GM23338 (cell line): ENCODE data around the gene UBASH3B. TPM values are rescaled to one million over a fixed set of nuclear protein-coding genes. Genes with fewer than 3 reads are reported as not detected.

ENCODE experiments used
- ATAC-seq: fragments of 200-7000 bp; cut with Tn5 transposase; 3 replicates; pipeline ENCODE4 v1.9.1; 2020
- DNase-seq: peaks from one replicate; pipeline ENCODE4 v3.0.0-alpha.2; 2015; ENCODE audit warnings: low spot score
- H2AFZ ChIP-seq: fragments of 200-600 bp; sonication (generic); 2 replicates; pipeline ENCODE4 v1.8.0; 2016; ENCODE audit warnings: antibody characterized with exemption, mild to moderate bottlenecking, moderate library complexity
- H3F3A ChIP-seq: fragments of 200-600 bp; sonication (generic); replicated peaks from 2 replicates; pipeline ENCODE4 v1.8.0; 2017; ENCODE audit warnings: antibody characterized with exemption, mixed run types, low read depth
- H3K27ac ChIP-seq: fragments of 200-600 bp; sonication (generic); 2 replicates; pipeline ENCODE4 v1.6.1; 2016; ENCODE audit warnings: low read depth
- H3K27me3 ChIP-seq: fragments of 200-600 bp; sonication (generic); 2 replicates; pipeline ENCODE4 v1.8.0; 2016; ENCODE audit warnings: mild to moderate bottlenecking, mixed run types, moderate library complexity; ENCODE audit not compliant: insufficient read depth
- H3K36me3 ChIP-seq: fragments of 200-600 bp; sonication (generic); 2 replicates; pipeline ENCODE4 v1.8.0; 2016; ENCODE audit warnings: mild to moderate bottlenecking; ENCODE audit not compliant: insufficient read depth
- H3K4me1 ChIP-seq: fragments of 200-600 bp; sonication (generic); 2 replicates; pipeline ENCODE4 v1.8.0; 2016; ENCODE audit warnings: mild to moderate bottlenecking, moderate library complexity; ENCODE audit not compliant: insufficient read depth
- H3K4me2 ChIP-seq: fragments of 200-600 bp; sonication (generic); 2 replicates; pipeline ENCODE4 v1.7.1; 2017; ENCODE audit warnings: mixed run types
- H3K4me3 ChIP-seq: fragments of 200-600 bp; sonication (generic); 2 replicates; pipeline ENCODE4 v1.6.1; 2016; ENCODE audit warnings: mixed run types
- H3K79me2 ChIP-seq: fragments of 200-600 bp; sonication (generic); replicated peaks from 2 replicates; pipeline ENCODE4 v1.8.0; 2017; ENCODE audit warnings: mild to moderate bottlenecking; ENCODE audit not compliant: insufficient read depth
- H3K9me2 ChIP-seq: fragments of 200-600 bp; sonication (generic); 2 replicates; pipeline ENCODE4 v1.8.0; 2017; ENCODE audit not compliant: insufficient read depth
- H4K20me1 ChIP-seq: fragments of 200-600 bp; sonication (generic); replicated peaks from 2 replicates; pipeline ENCODE4 v1.8.0; 2017; ENCODE audit warnings: mild to moderate bottlenecking; ENCODE audit not compliant: insufficient read depth
- H3K27ac Mint-ChIP-seq: 2 replicates; pipeline ENCODE4 v1.8.0; 2020; ENCODE audit warnings: inconsistent platforms, mild to moderate bottlenecking, moderate library complexity, mixed read lengths
- H3K27me3 Mint-ChIP-seq: 3 replicates; pipeline ENCODE4 v1.8.0; 2022; ENCODE audit warnings: low read depth, mild to moderate bottlenecking, moderate library complexity, mixed read lengths, inconsistent platforms; ENCODE audit not compliant: insufficient read depth, poor library complexity
- H3K36me3 Mint-ChIP-seq: 3 replicates; pipeline ENCODE4 v1.8.0; 2021; ENCODE audit warnings: low read depth, mild to moderate bottlenecking, inconsistent platforms, moderate library complexity, mixed read lengths
- H3K4me1 Mint-ChIP-seq: 3 replicates; pipeline ENCODE4 v1.8.0; 2020; ENCODE audit warnings: mild to moderate bottlenecking, inconsistent platforms, mixed read lengths
- H3K4me3 Mint-ChIP-seq: 3 replicates; pipeline ENCODE4 v1.8.0; 2021; ENCODE audit warnings: moderate library complexity, mild to moderate bottlenecking, inconsistent platforms, mixed read lengths
- H3K9me3 Mint-ChIP-seq: 3 replicates; pipeline ENCODE4 v1.8.0; 2020; ENCODE audit warnings: moderate library complexity, mild to moderate bottlenecking, inconsistent platforms, mixed read lengths
- CREB1 ChIP-seq: fragments of 250-450 bp; sonication (Bioruptor Pico); IDR thresholded peaks from 2 replicates; pipeline ENCODE4 v1.5.0; 2020; ENCODE audit warnings: low read depth, mild to moderate bottlenecking, moderate library complexity
- EZH2 ChIP-seq: fragments of 200-600 bp; sonication (generic); IDR thresholded peaks from one replicate; pipeline ENCODE4 v1.8.0; 2017; ENCODE audit warnings: antibody characterized with exemption, mild to moderate bottlenecking, low read depth; ENCODE audit not compliant: unreplicated experiment
- EZH2phosphoT487 ChIP-seq: fragments of 200-600 bp; sonication (generic); IDR thresholded peaks from one replicate; pipeline ENCODE4 v1.8.1; 2018; ENCODE audit warnings: antibody characterized with exemption; ENCODE audit not compliant: unreplicated experiment
- JUNB ChIP-seq: IDR thresholded peaks from one replicate; pipeline ENCODE4 v1.6.1; 2016; ENCODE audit warnings: antibody characterized with exemption; ENCODE audit not compliant: unreplicated experiment
- NANOG ChIP-seq: IDR thresholded peaks from 2 replicates; pipeline ENCODE4 v1.6.1; 2016; ENCODE audit warnings: antibody characterized with exemption, borderline replicate concordance
- POLR2AphosphoS5 ChIP-seq: IDR thresholded peaks from 2 replicates; pipeline ENCODE4 v1.6.1; 2016; ENCODE audit warnings: antibody characterized with exemption, low read depth
- STAT1 ChIP-seq: IDR thresholded peaks from one replicate; pipeline ENCODE4 v1.6.1; 2016; ENCODE audit warnings: antibody characterized with exemption; ENCODE audit not compliant: unreplicated experiment
- ZNF114 ChIP-seq: fragments of 250-450 bp; sonication (Bioruptor Pico); IDR thresholded peaks from 2 replicates; pipeline ENCODE4 v1.5.0; 2020; ENCODE audit warnings: mild to moderate bottlenecking, moderate library complexity
- ZNF331 ChIP-seq: fragments of 250-450 bp; sonication (Bioruptor Pico); IDR thresholded peaks from 2 replicates; pipeline ENCODE4 v1.5.0; 2020; ENCODE audit warnings: low read depth, mild to moderate bottlenecking, moderate library complexity
- polyA plus RNA-seq: library from polyadenylated mRNA; unstranded; fragments of >200 nt; fragmentation: Nextera tagmentation; extraction: Ambion mirVana; gene quantifications from 2 replicates; pipeline ENCODE4 v1.2.1, GENCODE V29; 2016
- total RNA-seq: library from RNA; depleted of rRNA; stranded (reverse); fragments of >200 nt; shearing (Covaris generic); gene quantifications from 2 replicates; pipeline ENCODE4 v1.2.3, GENCODE V29; 2014
- TF ChIP-seq, protein P1 (sequence below): IDR thresholded peaks from 2 replicates; pipeline ENCODE4 v1.6.1; 2016; ENCODE audit warnings: antibody characterized with exemption
- TF ChIP-seq, protein P2 (sequence below): IDR thresholded peaks from one replicate; pipeline ENCODE4 v1.6.1; 2018; ENCODE audit warnings: antibody characterized with exemption; ENCODE audit not compliant: unreplicated experiment
- TF ChIP-seq, protein P3 (sequence below): fragments of 250-450 bp; sonication (Bioruptor Pico); IDR thresholded peaks from 2 replicates; pipeline ENCODE4 v1.5.0; 2020; ENCODE audit warnings: mild to moderate bottlenecking, moderate library complexity
- TF ChIP-seq, protein P4 (sequence below), 2 experiments: fragments of 200-600 bp in 1 of 2; sonication (generic) in 1 of 2; conservative IDR thresholded peaks; 2 replicates each; pipeline versions ENCODE4 v1.5.1 to v1.6.1; 2016 to 2017; ENCODE audit warnings: antibody characterized with exemption in 2 of 2, low read depth in 2 of 2, mild to moderate bottlenecking in 2 of 2, moderate library complexity in 1 of 2

Gene UBASH3B
- total and polyA plus RNA-seq, 2 experiments from 2014 or later: 2.1 to 12.0 TPM

DNA sequence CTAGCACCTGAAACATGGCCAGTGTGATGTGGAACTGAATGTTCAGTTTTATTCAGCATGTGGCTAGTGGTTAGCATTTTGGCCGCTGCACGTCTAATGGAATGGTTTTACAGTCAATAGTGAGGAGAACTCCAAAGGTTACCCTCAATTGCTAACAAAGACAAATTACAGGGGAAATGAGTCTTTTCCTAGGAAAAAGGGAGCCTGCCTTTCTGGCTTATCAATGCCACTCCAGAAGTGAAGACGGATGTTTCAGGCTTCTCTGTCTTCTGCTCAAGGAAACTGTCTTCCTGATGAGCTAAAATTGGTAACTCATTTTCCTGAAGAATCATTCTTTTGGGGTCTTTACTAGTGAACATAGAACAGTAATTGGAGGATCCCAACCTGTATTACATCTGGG lies 98.5 kb downstream of the UBASH3B start:
- no peaks in the 10 kb centered on the region for H3K36me3 Mint-ChIP-seq
- Histone ChIP-seq H3K36me3 (no peaks in the 10 kb centered on the region), H3K79me2 (no peaks in the 10 kb centered on the region), H3K27ac (no peak overlapping the region), H3K4me1 (no peaks in the 10 kb centered on the region), H3F3A (no peaks in the 10 kb centered on the region), H3K9me2 (no peaks in the 10 kb centered on the region), H3K4me3 (no peak overlapping the region), H3K4me2 (no peak overlapping the region), H2AFZ (no peak overlapping the region), H3K27me3 (no peaks in the 10 kb centered on the region), H4K20me1 (no peaks in the 10 kb centered on the region; the same call in 1 of the 2 replicates)
- no peak overlapping the region for H3K27ac Mint-ChIP-seq
- DNase-seq (no peak), ATAC-seq (no peak)
- H3K27me3 Mint-ChIP-seq: peaks cover 5% of the 10 kb centered on the region
- TF ChIP-seq, protein P1, sequence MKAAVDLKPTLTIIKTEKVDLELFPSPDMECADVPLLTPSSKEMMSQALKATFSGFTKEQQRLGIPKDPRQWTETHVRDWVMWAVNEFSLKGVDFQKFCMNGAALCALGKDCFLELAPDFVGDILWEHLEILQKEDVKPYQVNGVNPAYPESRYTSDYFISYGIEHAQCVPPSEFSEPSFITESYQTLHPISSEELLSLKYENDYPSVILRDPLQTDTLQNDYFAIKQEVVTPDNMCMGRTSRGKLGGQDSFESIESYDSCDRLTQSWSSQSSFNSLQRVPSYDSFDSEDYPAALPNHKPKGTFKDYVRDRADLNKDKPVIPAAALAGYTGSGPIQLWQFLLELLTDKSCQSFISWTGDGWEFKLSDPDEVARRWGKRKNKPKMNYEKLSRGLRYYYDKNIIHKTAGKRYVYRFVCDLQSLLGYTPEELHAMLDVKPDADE: no peak
- TF ChIP-seq, protein P2, sequence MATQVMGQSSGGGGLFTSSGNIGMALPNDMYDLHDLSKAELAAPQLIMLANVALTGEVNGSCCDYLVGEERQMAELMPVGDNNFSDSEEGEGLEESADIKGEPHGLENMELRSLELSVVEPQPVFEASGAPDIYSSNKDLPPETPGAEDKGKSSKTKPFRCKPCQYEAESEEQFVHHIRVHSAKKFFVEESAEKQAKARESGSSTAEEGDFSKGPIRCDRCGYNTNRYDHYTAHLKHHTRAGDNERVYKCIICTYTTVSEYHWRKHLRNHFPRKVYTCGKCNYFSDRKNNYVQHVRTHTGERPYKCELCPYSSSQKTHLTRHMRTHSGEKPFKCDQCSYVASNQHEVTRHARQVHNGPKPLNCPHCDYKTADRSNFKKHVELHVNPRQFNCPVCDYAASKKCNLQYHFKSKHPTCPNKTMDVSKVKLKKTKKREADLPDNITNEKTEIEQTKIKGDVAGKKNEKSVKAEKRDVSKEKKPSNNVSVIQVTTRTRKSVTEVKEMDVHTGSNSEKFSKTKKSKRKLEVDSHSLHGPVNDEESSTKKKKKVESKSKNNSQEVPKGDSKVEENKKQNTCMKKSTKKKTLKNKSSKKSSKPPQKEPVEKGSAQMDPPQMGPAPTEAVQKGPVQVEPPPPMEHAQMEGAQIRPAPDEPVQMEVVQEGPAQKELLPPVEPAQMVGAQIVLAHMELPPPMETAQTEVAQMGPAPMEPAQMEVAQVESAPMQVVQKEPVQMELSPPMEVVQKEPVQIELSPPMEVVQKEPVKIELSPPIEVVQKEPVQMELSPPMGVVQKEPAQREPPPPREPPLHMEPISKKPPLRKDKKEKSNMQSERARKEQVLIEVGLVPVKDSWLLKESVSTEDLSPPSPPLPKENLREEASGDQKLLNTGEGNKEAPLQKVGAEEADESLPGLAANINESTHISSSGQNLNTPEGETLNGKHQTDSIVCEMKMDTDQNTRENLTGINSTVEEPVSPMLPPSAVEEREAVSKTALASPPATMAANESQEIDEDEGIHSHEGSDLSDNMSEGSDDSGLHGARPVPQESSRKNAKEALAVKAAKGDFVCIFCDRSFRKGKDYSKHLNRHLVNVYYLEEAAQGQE: no peak
- TF ChIP-seq NANOG (no peak), EZH2phosphoT487 (no peak), POLR2AphosphoS5 (no peak), ZNF331 (CRISPR knock-in tag) (no peak), JUNB (no peak), ZNF114 (CRISPR knock-in tag) (no peak), EZH2 (no peak), STAT1 (no peak), CREB1 (CRISPR knock-in tag) (no peak)
- TF ChIP-seq, protein P3, sequence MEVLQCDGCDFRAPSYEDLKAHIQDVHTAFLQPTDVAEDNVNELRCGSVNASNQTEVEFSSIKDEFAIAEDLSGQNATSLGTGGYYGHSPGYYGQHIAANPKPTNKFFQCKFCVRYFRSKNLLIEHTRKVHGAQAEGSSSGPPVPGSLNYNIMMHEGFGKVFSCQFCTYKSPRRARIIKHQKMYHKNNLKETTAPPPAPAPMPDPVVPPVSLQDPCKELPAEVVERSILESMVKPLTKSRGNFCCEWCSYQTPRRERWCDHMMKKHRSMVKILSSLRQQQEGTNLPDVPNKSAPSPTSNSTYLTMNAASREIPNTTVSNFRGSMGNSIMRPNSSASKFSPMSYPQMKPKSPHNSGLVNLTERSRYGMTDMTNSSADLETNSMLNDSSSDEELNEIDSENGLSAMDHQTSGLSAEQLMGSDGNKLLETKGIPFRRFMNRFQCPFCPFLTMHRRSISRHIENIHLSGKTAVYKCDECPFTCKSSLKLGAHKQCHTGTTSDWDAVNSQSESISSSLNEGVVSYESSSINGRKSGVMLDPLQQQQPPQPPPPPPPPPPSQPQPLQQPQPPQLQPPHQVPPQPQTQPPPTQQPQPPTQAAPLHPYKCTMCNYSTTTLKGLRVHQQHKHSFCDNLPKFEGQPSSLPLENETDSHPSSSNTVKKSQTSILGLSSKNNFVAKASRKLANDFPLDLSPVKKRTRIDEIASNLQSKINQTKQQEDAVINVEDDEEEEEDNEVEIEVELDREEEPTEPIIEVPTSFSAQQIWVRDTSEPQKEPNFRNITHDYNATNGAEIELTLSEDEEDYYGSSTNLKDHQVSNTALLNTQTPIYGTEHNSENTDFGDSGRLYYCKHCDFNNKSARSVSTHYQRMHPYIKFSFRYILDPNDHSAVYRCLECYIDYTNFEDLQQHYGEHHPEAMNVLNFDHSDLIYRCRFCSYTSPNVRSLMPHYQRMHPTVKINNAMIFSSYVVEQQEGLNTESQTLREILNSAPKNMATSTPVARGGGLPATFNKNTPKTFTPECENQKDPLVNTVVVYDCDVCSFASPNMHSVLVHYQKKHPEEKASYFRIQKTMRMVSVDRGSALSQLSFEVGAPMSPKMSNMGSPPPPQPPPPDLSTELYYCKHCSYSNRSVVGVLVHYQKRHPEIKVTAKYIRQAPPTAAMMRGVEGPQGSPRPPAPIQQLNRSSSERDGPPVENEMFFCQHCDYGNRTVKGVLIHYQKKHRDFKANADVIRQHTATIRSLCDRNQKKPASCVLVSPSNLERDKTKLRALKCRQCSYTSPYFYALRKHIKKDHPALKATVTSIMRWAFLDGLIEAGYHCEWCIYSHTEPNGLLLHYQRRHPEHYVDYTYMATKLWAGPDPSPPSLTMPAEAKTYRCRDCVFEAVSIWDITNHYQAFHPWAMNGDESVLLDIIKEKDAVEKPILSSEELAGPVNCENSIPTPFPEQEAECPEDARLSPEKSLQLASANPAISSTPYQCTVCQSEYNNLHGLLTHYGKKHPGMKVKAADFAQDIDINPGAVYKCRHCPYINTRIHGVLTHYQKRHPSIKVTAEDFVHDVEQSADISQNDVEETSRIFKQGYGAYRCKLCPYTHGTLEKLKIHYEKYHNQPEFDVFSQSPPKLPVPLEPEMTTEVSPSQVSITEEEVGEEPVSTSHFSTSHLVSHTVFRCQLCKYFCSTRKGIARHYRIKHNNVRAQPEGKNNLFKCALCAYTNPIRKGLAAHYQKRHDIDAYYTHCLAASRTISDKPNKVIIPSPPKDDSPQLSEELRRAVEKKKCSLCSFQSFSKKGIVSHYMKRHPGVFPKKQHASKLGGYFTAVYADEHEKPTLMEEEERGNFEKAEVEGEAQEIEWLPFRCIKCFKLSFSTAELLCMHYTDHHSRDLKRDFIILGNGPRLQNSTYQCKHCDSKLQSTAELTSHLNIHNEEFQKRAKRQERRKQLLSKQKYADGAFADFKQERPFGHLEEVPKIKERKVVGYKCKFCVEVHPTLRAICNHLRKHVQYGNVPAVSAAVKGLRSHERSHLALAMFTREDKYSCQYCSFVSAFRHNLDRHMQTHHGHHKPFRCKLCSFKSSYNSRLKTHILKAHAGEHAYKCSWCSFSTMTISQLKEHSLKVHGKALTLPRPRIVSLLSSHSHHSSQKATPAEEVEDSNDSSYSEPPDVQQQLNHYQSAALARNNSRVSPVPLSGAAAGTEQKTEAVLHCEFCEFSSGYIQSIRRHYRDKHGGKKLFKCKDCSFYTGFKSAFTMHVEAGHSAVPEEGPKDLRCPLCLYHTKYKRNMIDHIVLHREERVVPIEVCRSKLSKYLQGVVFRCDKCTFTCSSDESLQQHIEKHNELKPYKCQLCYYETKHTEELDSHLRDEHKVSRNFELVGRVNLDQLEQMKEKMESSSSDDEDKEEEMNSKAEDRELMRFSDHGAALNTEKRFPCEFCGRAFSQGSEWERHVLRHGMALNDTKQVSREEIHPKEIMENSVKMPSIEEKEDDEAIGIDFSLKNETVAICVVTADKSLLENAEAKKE: no peak
- TF ChIP-seq, protein P4, sequence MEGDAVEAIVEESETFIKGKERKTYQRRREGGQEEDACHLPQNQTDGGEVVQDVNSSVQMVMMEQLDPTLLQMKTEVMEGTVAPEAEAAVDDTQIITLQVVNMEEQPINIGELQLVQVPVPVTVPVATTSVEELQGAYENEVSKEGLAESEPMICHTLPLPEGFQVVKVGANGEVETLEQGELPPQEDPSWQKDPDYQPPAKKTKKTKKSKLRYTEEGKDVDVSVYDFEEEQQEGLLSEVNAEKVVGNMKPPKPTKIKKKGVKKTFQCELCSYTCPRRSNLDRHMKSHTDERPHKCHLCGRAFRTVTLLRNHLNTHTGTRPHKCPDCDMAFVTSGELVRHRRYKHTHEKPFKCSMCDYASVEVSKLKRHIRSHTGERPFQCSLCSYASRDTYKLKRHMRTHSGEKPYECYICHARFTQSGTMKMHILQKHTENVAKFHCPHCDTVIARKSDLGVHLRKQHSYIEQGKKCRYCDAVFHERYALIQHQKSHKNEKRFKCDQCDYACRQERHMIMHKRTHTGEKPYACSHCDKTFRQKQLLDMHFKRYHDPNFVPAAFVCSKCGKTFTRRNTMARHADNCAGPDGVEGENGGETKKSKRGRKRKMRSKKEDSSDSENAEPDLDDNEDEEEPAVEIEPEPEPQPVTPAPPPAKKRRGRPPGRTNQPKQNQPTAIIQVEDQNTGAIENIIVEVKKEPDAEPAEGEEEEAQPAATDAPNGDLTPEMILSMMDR (conservative IDR thresholded peaks at IDR 0.05; ENCODE audit: low read depth in 2 of 2): no peak
- H3K9me3 Mint-ChIP-seq: no peaks in the 10 kb centered on the region
- peaks cover 6% of the 10 kb centered on the region for H3K4me1 Mint-ChIP-seq
- H3K4me3 Mint-ChIP-seq: no peak overlapping the region
